Measurements from ENCODE around the gene PRKAG1.

GRCh38 chr12:48969160-48969771 lies 49.3 kb downstream of the PRKAG1 start:
- TF ChIP-seq POLR2AphosphoS5 (IDR thresholded peaks at IDR 0.05) (no peak), POLR2A (IDR thresholded peaks at IDR 0.05) (no peak)
